HG02970 (cell line): ENCODE measurements around the gene MMP13.

Experiments
- ATAC-seq: cut with Tn5 transposase; IDR thresholded peaks from one replicate; pipeline ENCODE4 v1.9.1; 2021; ENCODE audit warnings: mild to moderate bottlenecking, moderate library complexity, moderate number of reproducible peaks; ENCODE audit not compliant: unreplicated experiment, low FRiP score

The MMP13 gene

DNA sequence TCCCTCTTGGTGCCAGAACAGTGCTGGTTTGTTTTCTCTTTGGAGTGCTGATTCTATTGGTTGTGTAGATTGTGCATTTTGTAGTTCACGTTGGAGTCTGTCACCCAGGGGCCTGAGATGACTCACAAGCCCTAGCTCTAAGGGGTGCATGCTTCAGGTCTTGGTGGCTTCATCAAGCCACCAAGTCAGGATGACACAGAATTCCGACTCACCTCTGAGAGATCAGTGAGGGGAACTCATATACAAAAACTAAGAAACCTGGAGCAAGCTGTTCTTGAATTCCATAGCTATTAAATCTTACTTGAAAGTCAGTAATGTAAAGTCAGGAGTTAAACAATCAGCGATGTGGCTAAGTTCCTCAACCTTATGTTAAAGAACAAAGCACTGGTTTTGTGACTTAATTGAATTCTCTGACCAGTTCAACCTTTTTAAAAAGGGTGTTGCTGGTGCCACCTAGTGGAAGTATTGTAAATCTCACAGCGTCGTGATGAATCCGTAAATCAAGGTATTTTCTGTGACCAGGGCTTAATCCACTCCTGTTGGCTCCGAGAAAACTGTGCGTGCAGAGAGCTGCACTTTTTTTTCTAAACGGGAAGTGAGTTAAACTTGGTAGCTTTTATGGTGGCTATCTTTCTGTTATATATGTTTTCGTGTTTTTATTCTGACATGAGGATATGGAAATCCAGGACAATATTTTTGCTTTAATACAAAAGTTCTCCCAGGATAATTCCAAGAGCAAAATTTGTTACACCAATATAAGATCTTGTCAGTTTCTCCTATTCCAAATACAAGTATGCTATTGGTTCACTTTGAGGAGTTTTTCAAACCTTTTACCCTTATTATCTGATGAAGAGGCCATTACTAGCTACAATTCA is 14.6 kb downstream of the MMP13 start:
- ATAC-seq: peak; percentile 83

DNA sequence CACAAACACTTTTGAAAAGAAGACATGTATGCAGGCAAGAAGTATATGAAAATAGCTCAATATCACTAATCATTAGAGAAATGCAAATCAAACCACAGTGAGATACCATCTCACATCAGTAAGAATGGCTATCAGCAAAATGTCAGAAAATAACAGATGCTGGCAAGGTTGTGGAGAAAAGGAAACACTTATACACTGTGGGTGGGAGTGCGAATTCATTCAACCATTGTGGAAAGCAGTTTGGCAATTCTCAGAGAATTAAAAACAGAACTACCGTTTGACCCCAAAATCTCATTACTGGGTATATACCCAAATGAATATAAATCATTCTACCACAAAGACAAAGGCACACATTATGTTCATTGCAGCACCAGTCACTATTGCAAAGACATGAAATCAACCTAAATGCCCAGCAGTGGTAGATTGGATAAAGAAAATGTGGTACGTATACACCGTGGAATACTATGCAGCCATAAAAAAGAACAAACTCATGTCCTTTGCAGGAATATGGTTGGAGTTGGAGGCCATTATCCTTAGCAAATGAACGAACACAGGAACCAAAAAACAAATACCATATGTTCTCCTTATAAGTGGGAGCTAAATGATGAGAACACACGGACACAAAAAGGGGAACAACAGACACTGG is 18.5 kb downstream of the MMP13 start:
- no peak for ATAC-seq

DNA sequence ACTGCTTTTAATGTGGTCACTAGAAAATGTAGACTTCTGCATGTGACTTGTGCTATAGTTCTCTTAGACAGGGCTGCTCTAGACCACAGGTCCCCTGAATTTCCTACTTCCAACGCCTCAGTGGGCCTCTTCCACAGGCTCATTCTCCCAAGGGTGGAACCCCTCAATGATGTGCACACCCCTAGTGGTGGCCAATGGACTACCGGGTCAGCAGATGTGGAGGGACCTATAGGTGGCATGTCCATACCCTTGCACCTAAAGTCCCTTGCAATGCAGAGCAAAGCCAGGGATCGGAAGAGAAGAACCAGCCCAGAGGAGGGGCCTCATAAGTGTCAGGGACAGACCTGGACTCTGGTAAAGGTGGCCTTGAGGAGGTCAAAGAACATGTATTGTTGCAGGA is 20.0 kb downstream of the MMP13 start:
- ATAC-seq: no peak

DNA sequence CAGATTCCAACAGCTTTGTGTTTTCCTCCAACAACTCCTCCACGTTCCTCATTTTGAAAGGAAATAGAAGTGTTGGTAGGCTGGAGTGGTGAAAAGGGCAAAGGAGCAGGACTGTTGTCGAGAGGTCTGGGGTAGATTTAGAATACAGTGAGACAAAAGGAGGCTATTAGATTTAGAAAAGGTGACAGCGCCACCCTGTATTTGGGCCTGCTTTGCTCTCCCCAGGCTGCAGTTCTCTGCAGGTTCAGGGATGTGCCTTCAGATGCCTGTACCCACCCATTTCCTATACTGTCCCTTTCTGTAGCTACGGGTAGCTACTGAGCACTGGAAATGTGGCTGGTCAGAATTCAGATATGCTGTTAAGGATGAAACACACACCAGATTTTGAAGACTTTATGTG is 20.8 kb downstream of the MMP13 start:
- no peak for ATAC-seq

DNA sequence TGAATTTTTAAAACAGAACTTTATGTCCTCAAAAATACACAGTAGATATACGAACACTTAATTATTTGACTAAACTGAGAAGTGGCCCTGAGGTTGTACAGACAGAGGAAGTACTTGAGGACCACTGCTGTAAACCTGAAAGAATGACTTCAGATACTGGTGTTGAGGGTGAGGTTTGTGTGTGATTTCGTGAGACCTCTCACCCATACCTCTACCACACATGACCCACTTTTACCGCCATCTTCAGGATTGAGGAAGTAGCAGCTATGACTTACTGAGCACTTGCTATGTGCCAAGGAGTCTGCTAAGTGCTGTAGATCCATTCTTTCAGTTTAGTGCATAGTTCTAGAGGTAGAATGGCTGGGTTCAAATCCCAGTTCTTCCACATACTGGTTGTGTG is 21.9 kb downstream of the MMP13 start:
- no peak for ATAC-seq

DNA sequence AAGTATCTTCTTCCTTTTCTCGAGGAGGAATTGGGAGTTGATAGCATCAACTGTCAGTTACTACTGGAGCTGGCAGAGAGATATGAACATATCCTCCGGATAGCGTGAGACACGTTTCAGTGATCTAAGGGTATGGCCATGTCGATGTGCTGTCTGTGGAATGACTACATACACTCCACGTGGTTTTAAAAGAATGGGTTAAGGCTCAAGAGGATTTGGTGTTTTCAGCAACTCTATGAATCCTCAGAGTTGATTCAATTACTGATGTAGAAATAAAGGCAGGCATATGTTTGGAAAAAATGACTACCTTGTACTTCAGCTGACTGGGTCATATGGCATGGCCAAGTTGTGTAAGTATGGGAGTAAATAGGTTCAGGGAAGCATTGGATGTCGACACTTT is 22.9 kb downstream of the MMP13 start:
- no peak for ATAC-seq

DNA sequence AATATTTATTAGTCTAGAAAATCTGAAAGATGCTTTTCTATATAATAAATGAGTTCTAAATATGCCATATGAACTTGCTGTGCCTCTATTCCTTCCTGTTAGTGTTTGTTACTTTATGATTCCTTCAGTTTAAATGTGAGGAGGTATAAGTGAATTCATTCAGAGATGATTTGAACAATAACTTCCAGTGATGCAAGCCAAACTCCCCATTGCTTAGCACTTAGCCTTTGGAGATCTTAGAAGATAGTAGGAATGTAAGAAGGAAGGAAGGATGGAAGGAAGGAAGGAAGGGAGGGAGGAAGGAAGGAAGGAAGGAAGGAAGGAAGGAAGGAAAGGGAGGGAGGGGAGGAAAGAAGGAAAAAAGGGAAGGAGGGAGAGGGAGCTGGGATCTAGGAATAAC is 25.1 kb downstream of the MMP13 start:
- ATAC-seq: no peak

DNA sequence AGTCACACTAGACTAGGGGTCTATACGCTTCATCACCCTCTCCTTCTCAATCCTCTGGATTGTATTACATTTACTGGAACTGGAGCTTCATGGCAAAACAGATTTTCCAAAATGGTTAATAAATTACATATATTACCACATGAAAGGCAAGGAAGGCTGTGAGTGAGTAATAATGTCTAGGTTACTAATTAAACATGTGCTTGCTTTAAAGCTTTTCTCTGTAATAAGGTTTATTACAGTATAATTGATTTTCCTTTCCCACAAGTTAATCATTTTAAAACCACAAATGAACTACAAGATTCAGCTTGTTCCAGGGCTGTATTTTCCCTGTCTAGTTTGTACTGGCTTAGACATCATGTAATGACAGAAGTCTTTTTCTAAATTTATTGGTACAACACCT is 25.6 kb downstream of the MMP13 start:
- ATAC-seq: no peak

DNA sequence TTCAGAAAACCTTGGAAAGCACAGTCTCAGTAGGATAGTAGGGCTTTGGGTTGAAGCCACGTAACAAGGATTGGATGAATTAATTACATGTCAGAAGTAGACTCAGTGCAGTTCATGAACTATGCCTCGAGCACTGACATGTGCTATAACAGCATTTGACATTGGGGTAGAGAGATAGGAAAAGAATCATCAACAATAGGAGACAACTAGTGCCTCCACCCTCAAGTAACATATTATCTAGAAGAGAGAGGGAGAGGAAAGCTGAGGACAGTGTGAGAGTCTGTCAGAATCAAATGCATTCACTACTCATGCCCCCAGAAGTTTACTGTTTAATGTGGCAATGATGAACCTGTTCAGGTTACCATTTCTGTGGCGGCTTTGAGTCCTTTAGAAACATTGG is 26.4 kb downstream of the MMP13 start:
- ATAC-seq: no peak

DNA sequence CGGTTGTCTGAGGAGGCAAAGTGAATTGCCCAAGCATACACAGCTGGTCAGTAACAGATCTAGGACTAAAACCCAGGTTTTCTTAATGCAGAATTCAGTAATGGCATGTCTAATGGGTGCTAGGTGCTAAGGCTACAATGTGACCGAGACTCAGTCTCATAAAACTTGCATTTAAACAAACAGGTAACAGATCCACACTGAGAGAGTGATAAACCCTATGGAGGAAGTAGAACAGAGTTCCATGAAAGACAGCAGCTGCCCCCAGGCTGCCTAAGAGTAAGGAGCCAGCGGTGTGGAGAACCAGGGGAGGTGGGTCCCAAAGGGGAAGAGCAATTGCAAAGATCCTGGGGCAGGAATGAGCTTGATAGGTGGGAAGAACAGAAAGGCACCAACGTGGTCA is 27.3 kb downstream of the MMP13 start:
- ATAC-seq: no peak

DNA sequence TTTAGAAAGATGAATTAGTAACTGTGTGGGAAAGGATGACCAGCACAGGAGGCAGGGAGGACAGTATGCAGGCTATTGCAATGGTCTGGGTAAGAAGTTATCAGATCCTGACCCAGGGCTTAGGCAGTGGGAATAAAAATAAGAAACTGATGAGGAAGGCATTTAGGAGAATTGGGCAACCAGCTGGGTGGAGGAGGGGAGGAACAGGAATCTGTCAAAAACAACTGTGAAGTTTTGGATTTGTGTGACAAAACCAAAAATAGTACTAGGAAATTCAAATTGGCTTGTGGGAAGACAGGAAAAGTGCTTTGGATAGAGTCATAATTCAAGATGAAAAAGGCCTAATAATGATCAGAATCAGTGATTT is 27.9 kb downstream of the MMP13 start:
- ATAC-seq: no peak

DNA sequence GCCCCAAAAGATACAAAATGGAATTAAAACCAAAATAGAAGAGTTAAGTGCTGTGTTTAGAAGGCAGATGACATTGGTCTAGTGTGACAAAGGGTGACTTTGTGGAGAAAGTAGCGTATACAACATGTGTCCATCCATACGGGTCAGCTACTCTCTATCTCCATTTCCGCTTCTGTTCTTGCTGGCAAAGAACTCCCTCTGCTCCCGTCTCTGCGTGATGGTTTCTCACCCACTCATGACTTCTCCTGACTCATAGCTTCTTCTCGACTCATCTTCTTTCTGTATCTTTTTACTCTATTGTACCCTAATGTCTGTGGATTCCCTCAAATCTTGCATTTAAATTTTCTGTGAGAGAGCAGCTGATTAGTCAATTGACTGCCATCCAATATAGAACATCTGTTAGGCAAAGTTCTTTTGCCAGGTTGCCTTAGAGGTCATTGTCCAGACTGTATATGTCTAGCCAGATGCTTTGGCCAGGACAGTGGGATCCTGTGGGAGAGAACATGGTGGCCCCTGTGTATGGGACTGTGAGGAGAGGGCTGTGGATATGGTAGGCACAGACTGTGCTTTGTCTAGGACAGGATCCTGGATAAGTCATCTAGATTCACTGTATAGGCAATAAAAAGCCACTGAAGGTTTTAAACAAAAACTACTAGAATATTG is 28.4 kb downstream of the MMP13 start:
- ATAC-seq: no peak

DNA sequence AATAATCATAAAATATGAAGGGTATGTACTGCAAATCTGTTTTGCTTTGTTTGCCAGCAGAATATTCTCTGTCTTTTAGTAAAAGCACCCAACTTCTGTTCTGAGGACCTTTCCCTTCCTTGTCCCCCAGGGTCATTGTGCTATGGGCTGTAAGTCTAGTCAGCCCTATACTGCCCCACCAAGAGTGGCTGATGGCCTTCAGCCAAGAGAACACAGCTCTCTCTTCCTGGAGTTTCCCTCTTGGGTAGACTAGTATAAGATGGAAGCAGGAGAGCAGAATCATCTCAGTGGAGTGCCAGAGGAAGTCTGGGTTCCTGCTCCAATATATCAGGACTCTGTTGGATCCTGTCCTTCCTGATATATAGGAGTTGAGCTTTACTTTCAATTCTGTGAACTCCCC is 29.0 kb downstream of the MMP13 start:
- ATAC-seq: no peak

DNA sequence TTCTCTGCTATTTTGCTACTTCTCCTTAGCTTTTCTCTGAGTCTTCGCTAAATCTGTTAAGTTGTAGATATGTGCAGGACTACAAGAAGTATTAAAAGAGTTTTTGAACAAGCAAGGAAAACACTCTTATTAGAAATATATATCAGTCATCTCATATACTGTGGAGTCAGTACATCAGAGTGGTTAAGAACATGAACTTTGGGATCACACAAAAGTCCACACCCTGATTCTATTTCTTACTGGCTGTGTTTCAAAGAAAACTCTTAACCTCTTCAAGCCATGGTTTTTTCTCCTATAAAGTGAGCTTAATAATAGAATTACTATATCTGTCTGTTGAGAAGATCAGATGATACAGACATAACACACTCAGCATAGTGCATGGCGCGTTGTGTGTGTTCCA is 29.5 kb downstream of the MMP13 start:
- no peak for ATAC-seq

DNA sequence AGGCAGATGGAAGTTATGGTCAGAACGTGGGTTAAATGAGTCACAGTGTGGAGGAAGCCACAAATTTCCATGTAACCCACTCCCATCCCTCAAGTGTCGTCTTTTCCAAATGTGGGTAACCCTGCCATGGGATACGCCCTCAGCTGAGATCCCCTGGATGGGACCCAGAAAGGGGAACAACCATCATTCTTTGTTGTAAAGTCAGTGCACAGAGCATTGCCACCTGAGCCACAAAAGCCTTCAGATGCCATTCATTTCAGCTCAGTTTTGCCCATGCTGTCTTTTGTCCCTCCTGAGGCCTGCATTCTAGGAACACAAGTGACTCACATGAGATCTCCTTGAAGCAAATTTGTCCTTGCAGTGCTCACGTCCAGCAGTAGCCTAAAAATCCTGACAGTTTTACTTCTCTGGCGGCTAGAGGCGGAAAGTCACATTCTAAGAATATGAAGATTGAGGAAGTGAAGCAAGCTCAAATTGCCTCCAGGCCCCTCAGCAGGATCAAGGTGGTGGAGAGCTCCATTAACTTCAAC is 30.6 kb downstream of the MMP13 start:
- no peak for ATAC-seq

DNA sequence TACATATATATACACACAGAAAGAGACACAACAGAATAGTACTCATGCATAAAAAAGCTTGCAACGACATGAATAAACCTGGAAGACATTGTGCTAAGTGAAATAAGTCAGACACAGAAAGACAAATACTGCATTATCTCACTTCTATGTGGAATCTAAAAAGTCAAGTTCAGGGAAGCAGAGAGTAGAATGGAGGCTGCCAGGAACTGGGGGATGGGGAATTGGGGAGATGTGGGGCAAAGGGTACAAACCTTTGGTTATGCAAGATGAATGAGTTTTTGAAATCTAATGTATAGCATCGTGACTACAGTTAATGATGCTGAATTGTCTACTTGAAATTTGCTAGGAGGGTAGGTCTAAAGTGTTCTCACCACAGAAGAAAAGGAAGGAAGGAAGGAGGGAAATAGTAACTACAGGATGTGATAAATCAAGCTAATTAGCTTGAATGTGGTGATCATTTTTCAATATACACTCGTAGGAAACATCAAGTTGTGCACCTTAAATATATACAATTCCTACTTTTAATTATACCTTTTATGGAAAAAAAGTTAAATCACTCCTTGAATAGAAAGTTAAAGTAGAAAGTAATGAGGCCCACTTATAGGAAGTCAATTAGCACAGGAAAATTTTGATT is 33.8 kb downstream of the MMP13 start:
- ATAC-seq: no peak

DNA sequence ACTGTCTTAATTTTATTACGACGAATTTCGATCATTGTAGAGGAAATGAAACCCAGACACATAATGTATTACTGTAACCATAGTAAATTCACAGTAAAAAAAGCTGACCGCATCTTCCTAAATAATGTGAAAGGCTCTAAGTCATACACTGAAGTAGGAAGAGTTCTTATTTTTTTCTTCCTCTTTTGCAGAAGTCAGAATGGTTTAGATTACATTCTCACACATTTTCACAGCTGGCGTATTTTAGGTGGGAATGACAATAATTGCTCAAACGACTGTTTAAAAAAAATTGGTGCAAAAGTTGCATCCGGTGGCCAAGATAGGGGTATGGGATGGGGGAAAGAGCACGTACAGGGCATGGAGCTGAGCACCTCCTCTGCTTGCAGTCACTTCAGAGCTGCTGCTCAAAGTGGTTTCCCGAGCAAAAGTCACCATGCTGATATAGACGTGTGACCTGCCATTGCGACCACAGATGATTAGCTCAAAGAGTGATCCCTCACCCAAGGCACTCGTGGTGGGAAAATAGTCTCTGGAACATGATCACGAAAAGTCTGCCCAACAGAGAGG is 35.3 kb downstream of the MMP13 start:
- peak; percentile 67 for ATAC-seq

DNA sequence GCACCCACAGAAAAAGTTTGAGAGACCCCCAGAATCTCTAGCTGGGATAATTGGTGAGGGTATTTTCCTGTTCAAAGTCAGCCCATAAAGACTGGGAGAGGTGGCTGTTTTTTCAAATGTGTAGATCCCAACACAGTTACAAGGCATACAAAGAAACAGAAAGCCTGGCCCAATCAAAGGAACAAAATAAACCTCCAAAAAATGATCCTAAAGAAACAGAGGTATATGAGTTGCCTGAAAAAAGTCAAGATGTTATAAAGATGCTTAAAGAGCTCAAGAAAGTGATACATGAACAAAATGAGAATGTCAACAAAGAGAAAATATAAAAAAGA is 40.5 kb downstream of the MMP13 start:
- no peak for ATAC-seq

DNA sequence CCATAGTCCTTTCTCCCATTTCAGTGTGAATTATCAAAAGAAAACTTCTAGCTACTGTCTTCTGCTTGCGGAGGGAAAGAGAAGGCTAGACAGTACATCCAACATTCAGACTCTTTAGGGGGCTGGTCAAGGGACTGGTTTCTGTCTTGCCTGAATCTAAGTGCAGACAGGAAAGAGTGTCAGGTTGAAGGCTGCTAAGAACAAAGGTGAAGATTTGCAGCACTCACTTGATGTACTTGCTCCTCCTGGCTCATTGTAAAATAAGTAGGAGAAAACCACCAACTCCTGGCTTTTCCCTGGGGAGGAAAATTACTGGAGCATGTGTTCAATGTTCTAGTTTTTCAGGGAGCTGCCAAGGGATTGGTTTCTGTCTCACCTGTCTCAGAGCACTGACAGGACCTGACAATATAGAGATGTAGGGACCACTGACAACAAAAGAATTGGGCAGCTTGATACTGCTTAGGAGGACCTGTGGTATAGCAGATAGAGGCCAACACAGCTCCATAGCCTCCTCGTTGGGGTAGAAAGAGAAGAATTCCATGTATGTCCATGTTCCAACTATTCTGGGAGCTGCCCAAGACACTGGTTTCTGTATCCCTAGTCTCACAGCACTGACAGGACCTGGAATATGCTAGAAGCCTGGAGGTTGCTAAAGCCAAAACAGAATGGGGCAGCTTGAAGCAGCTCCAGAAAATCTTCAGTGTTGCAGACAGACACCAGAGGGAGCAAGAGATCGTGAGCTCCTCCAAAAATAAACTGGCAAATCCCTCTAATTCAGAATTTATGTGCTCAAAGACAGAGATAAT is 41.1 kb downstream of the MMP13 start:
- no peak for ATAC-seq

DNA sequence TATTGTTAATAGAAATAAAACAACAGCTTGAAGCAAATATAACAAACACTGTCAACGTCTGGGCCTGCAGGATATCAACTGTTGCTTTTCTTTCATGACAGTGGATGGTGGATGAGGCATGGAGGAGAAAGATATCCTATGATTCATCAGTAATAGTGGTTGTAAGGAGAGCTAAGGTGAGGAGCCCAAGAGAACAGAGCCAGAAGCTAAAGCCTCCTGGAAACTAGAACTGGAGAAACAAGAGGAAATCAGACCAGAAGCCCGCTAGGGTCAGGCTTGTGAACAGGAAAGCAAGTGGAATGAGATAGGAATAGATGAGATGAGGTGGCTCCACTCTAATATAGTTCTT is 43.1 kb downstream of the MMP13 start:
- ATAC-seq: no peak
